Hepatocyte (in vitro differentiated cells): Measurements from ENCODE around the gene ATP5PD. TPM values are rescaled to one million over a fixed set of nuclear protein-coding genes. Genes with fewer than 3 reads are reported as not detected.
A peak's percentile ranks its signal among the peaks of the same experiment; 100 is the strongest.

Experiments used
- DNase-seq: peaks from one replicate; pipeline ENCODE4 v3.0.0-alpha.2; 2016; ENCODE audit warnings: low spot score
- H2AFZ ChIP-seq: fragments of 200-600 bp; sonication (generic); 2 replicates; pipeline ENCODE4 v1.6.0; 2016; ENCODE audit warnings: antibody characterized with exemption, mild to moderate bottlenecking
- H3K27ac ChIP-seq: fragments of 200-600 bp; sonication (generic); 2 replicates; pipeline ENCODE4 v1.5.1; 2016; ENCODE audit warnings: mild to moderate bottlenecking
- H3K27me3 ChIP-seq: fragments of 200-600 bp; sonication (generic); 2 replicates; pipeline ENCODE4 v1.6.1; 2016
- H3K36me3 ChIP-seq: fragments of 200-600 bp; sonication (generic); replicated peaks from 2 replicates; pipeline ENCODE4 v1.5.1; 2016; ENCODE audit warnings: low read depth; ENCODE audit not compliant: insufficient read depth
- H3K4me1 ChIP-seq: fragments of 200-600 bp; sonication (generic); 2 replicates; pipeline ENCODE4 v1.5.1; 2016; ENCODE audit warnings: mild to moderate bottlenecking, moderate library complexity; ENCODE audit not compliant: insufficient read depth
- H3K4me2 ChIP-seq: fragments of 200-600 bp; sonication (generic); 2 replicates; pipeline ENCODE4 v1.6.0; 2016
- H3K4me3 ChIP-seq: fragments of 200-600 bp; sonication (generic); 2 replicates; pipeline ENCODE4 v1.5.1; 2016; ENCODE audit warnings: mild to moderate bottlenecking
- H3K79me2 ChIP-seq: fragments of 200-600 bp; sonication (generic); 2 replicates; pipeline ENCODE4 v1.6.0; 2017; ENCODE audit warnings: mild to moderate bottlenecking
- H3K9me2 ChIP-seq: fragments of 200-600 bp; sonication (generic); replicated peaks from 2 replicates; pipeline ENCODE4 v1.6.0; 2017; ENCODE audit warnings: mild to moderate bottlenecking; ENCODE audit not compliant: insufficient read depth
- H3K9me3 ChIP-seq: fragments of 200-600 bp; sonication (generic); 2 replicates; pipeline ENCODE4 v1.5.1; 2016; ENCODE audit warnings: low read depth, mild to moderate bottlenecking
- H4K20me1 ChIP-seq: fragments of 200-600 bp; sonication (generic); 2 replicates; pipeline ENCODE4 v1.6.0; 2016; ENCODE audit warnings: mild to moderate bottlenecking; ENCODE audit not compliant: insufficient read depth, poor library complexity, severe bottlenecking
- EZH2 ChIP-seq: fragments of 200-600 bp; sonication (generic); IDR thresholded peaks from 2 replicates; pipeline ENCODE4 v1.6.1; 2016; ENCODE audit warnings: antibody characterized with exemption, mild to moderate bottlenecking, borderline replicate concordance
- EZH2phosphoT487 ChIP-seq: fragments of 200-600 bp; sonication (generic); IDR thresholded peaks from one replicate; pipeline ENCODE4 v1.6.1; 2018; ENCODE audit warnings: antibody characterized with exemption, mild to moderate bottlenecking, low read depth, moderate library complexity; ENCODE audit not compliant: unreplicated experiment, severe bottlenecking
- WGBS: methylation state at CpG from one replicate; pipeline ENCODE4 v1.1.6; 2016; ENCODE audit warnings: low lambda C conversion rate; ENCODE audit errors: missing lambda C conversion rate; 5-methylcytosine and 5-hydroxymethylcytosine counted together
- polyA plus RNA-seq: library from polyadenylated mRNA; unstranded; fragments of >200 nt; fragmentation: Nextera tagmentation; extraction: Ambion mirVana; gene quantifications from 2 replicates; pipeline ENCODE4 v1.2.1, GENCODE V29; 2016
- total RNA-seq: library from RNA; depleted of rRNA; stranded (reverse); fragments of >200 nt; gene quantifications from 2 replicates; pipeline ENCODE4 v1.2.3, GENCODE V29; 2014
- TF ChIP-seq, protein P1 (sequence below): fragments of 200-600 bp; sonication (generic); IDR thresholded peaks from 2 replicates; pipeline ENCODE4 v1.5.1; 2016; ENCODE audit warnings: antibody characterized with exemption, mild to moderate bottlenecking; ENCODE audit not compliant: poor library complexity

The ATP5PD gene
- total and polyA plus RNA-seq, 2 experiments from 2014 or later: 296 to 332 TPM

DNA sequence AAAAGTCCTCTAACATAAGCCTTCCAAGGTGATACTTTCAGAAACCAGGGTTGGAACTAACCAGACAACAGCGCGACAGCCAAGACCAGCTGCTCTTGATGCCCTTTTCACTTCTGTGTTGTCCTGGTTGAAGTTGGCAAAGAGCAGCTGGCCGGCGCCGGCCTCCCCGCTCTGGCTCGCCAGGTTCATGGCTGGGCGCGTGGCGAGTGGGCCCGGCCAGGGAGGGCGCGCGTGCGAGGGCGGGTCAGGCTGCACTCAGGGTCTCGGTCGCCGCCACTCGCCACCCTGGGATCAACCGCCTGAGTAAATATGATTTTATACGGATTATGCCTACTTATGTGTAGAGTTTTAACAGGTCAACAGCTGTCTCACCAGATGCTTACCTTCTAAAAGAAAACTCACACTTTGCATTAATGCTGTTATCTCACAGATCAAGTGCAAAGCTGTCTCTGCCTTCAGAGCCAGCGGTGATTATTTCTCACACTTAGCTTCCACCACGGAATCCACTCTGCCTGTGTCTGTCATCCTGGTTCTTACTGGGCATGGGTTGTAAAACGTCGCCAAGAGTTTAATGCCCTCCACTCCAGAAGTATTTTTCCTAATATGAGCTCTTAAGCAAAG lies 13.8 kb upstream of the ATP5PD start:
- Histone ChIP-seq H3K27me3 (no peaks in the 10 kb centered on the region), H3K79me2 (peaks cover 6% of the 10 kb centered on the region), H3K36me3 (no peaks in the 10 kb centered on the region), H3K4me2 (no peak overlapping the region), H4K20me1 (no peaks in the 10 kb centered on the region), H3K9me3 (no peaks in the 10 kb centered on the region), H3K4me1 (no peaks in the 10 kb centered on the region), H3K27ac (no peak overlapping the region), H3K4me3 (no peak overlapping the region), H3K9me2 (no peaks in the 10 kb centered on the region), H2AFZ (no peak overlapping the region)
- DNase-seq: no peak
- TF ChIP-seq, protein P1, sequence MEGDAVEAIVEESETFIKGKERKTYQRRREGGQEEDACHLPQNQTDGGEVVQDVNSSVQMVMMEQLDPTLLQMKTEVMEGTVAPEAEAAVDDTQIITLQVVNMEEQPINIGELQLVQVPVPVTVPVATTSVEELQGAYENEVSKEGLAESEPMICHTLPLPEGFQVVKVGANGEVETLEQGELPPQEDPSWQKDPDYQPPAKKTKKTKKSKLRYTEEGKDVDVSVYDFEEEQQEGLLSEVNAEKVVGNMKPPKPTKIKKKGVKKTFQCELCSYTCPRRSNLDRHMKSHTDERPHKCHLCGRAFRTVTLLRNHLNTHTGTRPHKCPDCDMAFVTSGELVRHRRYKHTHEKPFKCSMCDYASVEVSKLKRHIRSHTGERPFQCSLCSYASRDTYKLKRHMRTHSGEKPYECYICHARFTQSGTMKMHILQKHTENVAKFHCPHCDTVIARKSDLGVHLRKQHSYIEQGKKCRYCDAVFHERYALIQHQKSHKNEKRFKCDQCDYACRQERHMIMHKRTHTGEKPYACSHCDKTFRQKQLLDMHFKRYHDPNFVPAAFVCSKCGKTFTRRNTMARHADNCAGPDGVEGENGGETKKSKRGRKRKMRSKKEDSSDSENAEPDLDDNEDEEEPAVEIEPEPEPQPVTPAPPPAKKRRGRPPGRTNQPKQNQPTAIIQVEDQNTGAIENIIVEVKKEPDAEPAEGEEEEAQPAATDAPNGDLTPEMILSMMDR: no peak
- no peak for TF ChIP-seq EZH2
- no peak for TF ChIP-seq EZH2phosphoT487
- WGBS: 95% methylated on average over 25 of the region's 26 CpGs

DNA sequence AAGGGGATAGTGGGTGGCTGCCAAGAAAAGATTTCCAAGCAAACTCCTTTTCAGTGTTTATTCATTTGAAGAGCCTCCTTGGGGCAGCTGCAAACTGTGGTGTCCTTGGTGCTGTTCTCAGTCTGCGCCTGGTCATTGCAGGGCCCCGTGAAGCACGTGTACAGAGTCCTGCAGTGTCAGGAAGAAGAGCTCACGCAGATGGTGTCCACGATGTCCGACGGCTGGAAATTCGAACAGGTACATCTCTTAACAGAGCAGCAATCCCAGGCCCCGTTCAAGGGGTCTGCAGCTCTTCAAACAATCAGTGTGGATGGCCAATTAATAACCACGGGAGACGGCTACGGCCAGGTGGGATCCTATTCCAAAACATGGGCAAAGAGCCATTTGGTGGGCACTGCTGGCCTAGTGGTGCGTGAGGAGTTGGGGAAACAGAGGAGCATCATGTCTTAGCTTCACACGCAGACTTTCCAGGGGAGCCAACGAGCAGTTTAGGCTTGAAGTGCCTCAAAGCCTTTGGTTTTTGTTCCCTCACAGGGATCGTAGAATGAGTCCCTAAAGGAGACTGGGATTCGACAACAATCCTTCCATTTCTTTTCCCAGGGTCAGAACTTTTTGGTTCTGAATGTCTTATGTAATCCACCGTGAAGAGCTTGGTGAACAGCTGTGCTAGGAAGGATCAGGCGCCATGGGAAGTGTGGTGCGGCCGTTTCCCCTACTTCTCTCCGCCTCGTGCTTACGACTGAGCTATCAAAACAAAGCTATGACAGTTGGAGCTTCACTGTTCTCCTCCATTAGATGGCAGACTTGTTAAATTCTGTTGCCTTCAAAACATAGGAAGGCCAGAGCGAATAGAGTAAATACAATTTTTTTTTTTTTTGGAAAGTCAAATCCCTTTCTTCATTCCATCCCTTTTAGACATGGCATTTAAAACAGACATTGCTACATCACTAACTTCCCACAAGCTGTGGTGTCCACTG lies 12.9 kb upstream of the ATP5PD start:
- Histone ChIP-seq H3K79me2 (peaks cover 11% of the 10 kb centered on the region), H3K36me3 (no peaks in the 10 kb centered on the region), H3K27me3 (no peaks in the 10 kb centered on the region), H3K27ac (no peak overlapping the region), H3K4me2 (no peak overlapping the region), H3K9me2 (no peaks in the 10 kb centered on the region), H2AFZ (no peak overlapping the region), H3K4me3 (no peak overlapping the region), H4K20me1 (no peaks in the 10 kb centered on the region), H3K4me1 (no peaks in the 10 kb centered on the region), H3K9me3 (no peaks in the 10 kb centered on the region)
- TF ChIP-seq, protein P1: peak; percentile 61
- TF ChIP-seq EZH2phosphoT487: no peak
- WGBS: 71% methylated on average over 25 of the region's 25 CpGs
- DNase-seq: peak; percentile 69

- no peak for TF ChIP-seq EZH2
- TF ChIP-seq, protein P1: no peak
- no peak for TF ChIP-seq EZH2phosphoT487
- WGBS: 96% methylated on average over 2 of the region's 2 CpGs
- Histone ChIP-seq H3K4me3 (no peak overlapping the region), H3K9me3 (no peaks in the 10 kb centered on the region), H3K4me2 (no peak overlapping the region), H3K79me2 (peaks cover 44% of the 10 kb centered on the region), H3K27ac (no peak overlapping the region), H3K36me3 (no peaks in the 10 kb centered on the region), H4K20me1 (no peaks in the 10 kb centered on the region), H3K4me1 (peaks cover 5% of the 10 kb centered on the region), H3K9me2 (no peaks in the 10 kb centered on the region), H3K27me3 (no peaks in the 10 kb centered on the region), H2AFZ (no peak overlapping the region)
- no peak for DNase-seq
These were observed 5.2 kb upstream of the ATP5PD start for GRCh38 chr17:75051941-75052340.
